SK-N-SH treated with all-trans-retinoic acid at 6 μM for 48 hours (cell line): ENCODE results near the gene SLC25A41.

Experiments
- ATAC-seq: fragments of 200-7000 bp; cut with Tn5 transposase; 3 replicates; pipeline ENCODE4 v1.9.1; 2020; ENCODE audit warnings: mild to moderate bottlenecking, moderate library complexity
- ARNTL ChIP-seq: fragments of 450-650 bp; formaldehyde crosslinking; IDR thresholded peaks from 2 replicates; pipeline ENCODE4 v1.5.0; 2020; ENCODE audit warnings: low read depth, mild to moderate bottlenecking, moderate library complexity, borderline replicate concordance
- BACH2 ChIP-seq: fragments of 250-450 bp; sonication (Bioruptor Pico); IDR thresholded peaks from 2 replicates; pipeline ENCODE4 v1.9.0; 2021; ENCODE audit warnings: mild to moderate bottlenecking, borderline replicate concordance
- CSDC2 ChIP-seq: fragments of 250-450 bp; sonication (Bioruptor Pico); IDR thresholded peaks from 2 replicates; pipeline ENCODE4 v1.5.0; 2020; ENCODE audit warnings: mild to moderate bottlenecking, moderate library complexity
- CSRNP3 ChIP-seq: fragments of 250-450 bp; sonication (Bioruptor Pico); IDR thresholded peaks from 2 replicates; pipeline ENCODE4 v1.5.1; 2021; ENCODE audit warnings: mild to moderate bottlenecking, moderate library complexity
- ESRRG ChIP-seq: fragments of 250-450 bp; sonication (Bioruptor Pico); IDR thresholded peaks from 2 replicates; pipeline ENCODE4 v1.6.1; 2021; ENCODE audit warnings: mild to moderate bottlenecking
- GLIS3 ChIP-seq: fragments of 250-450 bp; sonication (Bioruptor Pico); IDR thresholded peaks from 2 replicates; pipeline ENCODE4 v1.5.0; 2020; ENCODE audit warnings: mild to moderate bottlenecking, moderate library complexity
- OSR1 ChIP-seq: fragments of 250-450 bp; sonication (Bioruptor Pico); IDR thresholded peaks from 2 replicates; pipeline ENCODE4 v1.8.0; 2022; ENCODE audit warnings: moderate library complexity, mild to moderate bottlenecking, inconsistent platforms
- PPARA ChIP-seq: fragments of 250-450 bp; sonication (Bioruptor Pico); IDR thresholded peaks from 2 replicates; pipeline ENCODE4 v1.5.0; 2020; ENCODE audit warnings: mild to moderate bottlenecking, borderline replicate concordance
- RARB ChIP-seq: fragments of 250-450 bp; sonication (Bioruptor Pico); IDR thresholded peaks from 2 replicates; pipeline ENCODE4 v1.8.0; 2021; ENCODE audit warnings: mild to moderate bottlenecking, moderate library complexity
- SNAI2 ChIP-seq: fragments of 250-450 bp; sonication (Bioruptor Pico); IDR thresholded peaks from 2 replicates; pipeline ENCODE4 v1.5.0; 2020; ENCODE audit warnings: mild to moderate bottlenecking, moderate library complexity
- TCF4 ChIP-seq: fragments of 250-450 bp; sonication (Bioruptor Pico); IDR thresholded peaks from 2 replicates; pipeline ENCODE4 v1.8.0; 2021; ENCODE audit warnings: mild to moderate bottlenecking, moderate library complexity, borderline replicate concordance
- TOX ChIP-seq: fragments of 250-450 bp; sonication (Bioruptor Pico); IDR thresholded peaks from 2 replicates; pipeline ENCODE4 v1.8.0; 2021; ENCODE audit warnings: mild to moderate bottlenecking, moderate library complexity, borderline replicate concordance
- ZC3H10 ChIP-seq: fragments of 250-450 bp; sonication (Bioruptor Pico); IDR thresholded peaks from 2 replicates; pipeline ENCODE4 v1.5.1; 2021; ENCODE audit warnings: mild to moderate bottlenecking, moderate library complexity
- ZFP3 ChIP-seq: fragments of 250-450 bp; sonication (Bioruptor Pico); IDR thresholded peaks from 2 replicates; pipeline ENCODE4 v1.5.0; 2020; ENCODE audit warnings: mild to moderate bottlenecking, moderate library complexity
- ZFP30 ChIP-seq: fragments of 450-650 bp; formaldehyde crosslinking; IDR thresholded peaks from 2 replicates; pipeline ENCODE4 v1.5.0; 2022; ENCODE audit warnings: mild to moderate bottlenecking, moderate library complexity
- ZNF565 ChIP-seq: fragments of 450-650 bp; formaldehyde crosslinking; conservative IDR thresholded peaks from 2 replicates; pipeline ENCODE4 v1.5.0; 2020; ENCODE audit warnings: low read depth, mild to moderate bottlenecking, moderate library complexity
- ZNF70 ChIP-seq: fragments of 450-650 bp; formaldehyde crosslinking; IDR thresholded peaks from 2 replicates; pipeline ENCODE4 v1.5.0; 2020; ENCODE audit warnings: mild to moderate bottlenecking, moderate library complexity
- ZNF8 ChIP-seq: fragments of 450-650 bp; formaldehyde crosslinking; IDR thresholded peaks from 2 replicates; pipeline ENCODE4 v1.5.0; 2020; ENCODE audit warnings: mild to moderate bottlenecking, moderate library complexity
- TF ChIP-seq, protein P1 (sequence below): fragments of 250-450 bp; sonication (Bioruptor Pico); IDR thresholded peaks from 2 replicates; pipeline ENCODE4 v1.5.1; 2020; ENCODE audit warnings: low read depth, mild to moderate bottlenecking, moderate library complexity
- TF ChIP-seq, protein P2 (sequence below): fragments of 250-450 bp; sonication (Bioruptor Pico); IDR thresholded peaks from 2 replicates; pipeline ENCODE4 v1.8.0; 2020; ENCODE audit warnings: mild to moderate bottlenecking, moderate library complexity, borderline replicate concordance
- TF ChIP-seq, protein P3 (sequence below): fragments of 250-450 bp; sonication (Bioruptor Pico); IDR thresholded peaks from 2 replicates; pipeline ENCODE4 v1.8.0; 2021; ENCODE audit warnings: low read depth, mild to moderate bottlenecking, moderate library complexity, borderline replicate concordance

The SLC25A41 gene

GRCh38 chr19:6424939-6425731 is 8.4 kb downstream of the SLC25A41 start (continued):
- no peak for TF ChIP-seq TOX (CRISPR knock-in tag)
- no peak for TF ChIP-seq ZNF565 (CRISPR knock-in tag)
- TF ChIP-seq ZFP3 = no peak

GRCh38 chr19:6424195-6424938 is 9.2 kb downstream of the SLC25A41 start, which contains the start of gene KHSRP:
Gene KHSRP, minus strand, starts transcription at chr19:6424811. Its CDS starts 110 bp downstream, at chr19:6424701.
- TF ChIP-seq BACH2 (CRISPR knock-in tag) (no peak), ZC3H10 (CRISPR knock-in tag) (no peak), ZFP3 (no peak), GLIS3 (CRISPR knock-in tag) (no peak), OSR1 (CRISPR knock-in tag) (no peak), PPARA (CRISPR knock-in tag) (no peak), ESRRG (no peak), ZNF8 (CRISPR knock-in tag) (no peak), SNAI2 (CRISPR knock-in tag) (no peak), ZNF70 (CRISPR knock-in tag) (no peak), TOX (CRISPR knock-in tag) (no peak), CSDC2 (no peak), ARNTL (no peak), ZFP30 (CRISPR knock-in tag) (no peak), CSRNP3 (CRISPR knock-in tag) (no peak), RARB (no peak), TCF4 (CRISPR knock-in tag) (no peak)
- TF ChIP-seq, protein P1, sequence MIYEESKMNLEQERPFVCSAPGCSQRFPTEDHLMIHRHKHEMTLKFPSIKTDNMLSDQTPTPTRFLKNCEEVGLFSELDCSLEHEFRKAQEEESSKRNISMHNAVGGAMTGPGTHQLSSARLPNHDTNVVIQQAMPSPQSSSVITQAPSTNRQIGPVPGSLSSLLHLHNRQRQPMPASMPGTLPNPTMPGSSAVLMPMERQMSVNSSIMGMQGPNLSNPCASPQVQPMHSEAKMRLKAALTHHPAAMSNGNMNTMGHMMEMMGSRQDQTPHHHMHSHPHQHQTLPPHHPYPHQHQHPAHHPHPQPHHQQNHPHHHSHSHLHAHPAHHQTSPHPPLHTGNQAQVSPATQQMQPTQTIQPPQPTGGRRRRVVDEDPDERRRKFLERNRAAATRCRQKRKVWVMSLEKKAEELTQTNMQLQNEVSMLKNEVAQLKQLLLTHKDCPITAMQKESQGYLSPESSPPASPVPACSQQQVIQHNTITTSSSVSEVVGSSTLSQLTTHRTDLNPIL (CRISPR knock-in tag) = no peak
- TF ChIP-seq, protein P2, sequence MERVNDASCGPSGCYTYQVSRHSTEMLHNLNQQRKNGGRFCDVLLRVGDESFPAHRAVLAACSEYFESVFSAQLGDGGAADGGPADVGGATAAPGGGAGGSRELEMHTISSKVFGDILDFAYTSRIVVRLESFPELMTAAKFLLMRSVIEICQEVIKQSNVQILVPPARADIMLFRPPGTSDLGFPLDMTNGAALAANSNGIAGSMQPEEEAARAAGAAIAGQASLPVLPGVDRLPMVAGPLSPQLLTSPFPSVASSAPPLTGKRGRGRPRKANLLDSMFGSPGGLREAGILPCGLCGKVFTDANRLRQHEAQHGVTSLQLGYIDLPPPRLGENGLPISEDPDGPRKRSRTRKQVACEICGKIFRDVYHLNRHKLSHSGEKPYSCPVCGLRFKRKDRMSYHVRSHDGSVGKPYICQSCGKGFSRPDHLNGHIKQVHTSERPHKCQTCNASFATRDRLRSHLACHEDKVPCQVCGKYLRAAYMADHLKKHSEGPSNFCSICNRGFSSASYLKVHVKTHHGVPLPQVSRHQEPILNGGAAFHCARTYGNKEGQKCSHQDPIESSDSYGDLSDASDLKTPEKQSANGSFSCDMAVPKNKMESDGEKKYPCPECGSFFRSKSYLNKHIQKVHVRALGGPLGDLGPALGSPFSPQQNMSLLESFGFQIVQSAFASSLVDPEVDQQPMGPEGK = no peak
- TF ChIP-seq, protein P3, sequence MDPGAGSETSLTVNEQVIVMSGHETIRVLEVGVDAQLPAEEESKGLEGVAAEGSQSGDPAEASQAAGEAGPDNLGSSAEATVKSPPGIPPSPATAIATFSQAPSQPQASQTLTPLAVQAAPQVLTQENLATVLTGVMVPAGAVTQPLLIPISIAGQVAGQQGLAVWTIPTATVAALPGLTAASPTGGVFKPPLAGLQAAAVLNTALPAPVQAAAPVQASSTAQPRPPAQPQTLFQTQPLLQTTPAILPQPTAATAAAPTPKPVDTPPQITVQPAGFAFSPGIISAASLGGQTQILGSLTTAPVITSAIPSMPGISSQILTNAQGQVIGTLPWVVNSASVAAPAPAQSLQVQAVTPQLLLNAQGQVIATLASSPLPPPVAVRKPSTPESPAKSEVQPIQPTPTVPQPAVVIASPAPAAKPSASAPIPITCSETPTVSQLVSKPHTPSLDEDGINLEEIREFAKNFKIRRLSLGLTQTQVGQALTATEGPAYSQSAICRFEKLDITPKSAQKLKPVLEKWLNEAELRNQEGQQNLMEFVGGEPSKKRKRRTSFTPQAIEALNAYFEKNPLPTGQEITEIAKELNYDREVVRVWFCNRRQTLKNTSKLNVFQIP = no peak

GRCh38 chr19:6423499-6424194 is 9.9 kb downstream of the SLC25A41 start:
- peak; percentile 19 for ATAC-seq
- TF ChIP-seq ARNTL (no peak), ZNF8 (CRISPR knock-in tag) (no peak), CSDC2 (no peak), ZFP3 (no peak), ZNF70 (CRISPR knock-in tag) (no peak), ESRRG (no peak)
- TF ChIP-seq, protein P1 (CRISPR knock-in tag) = no peak

More at GRCh38 chr19:6424195-6424938, 9.2 kb downstream of the SLC25A41 start, which contains the start of gene KHSRP:
- ATAC-seq = no peak
